Keratinocyte (primary cell): Measurements from ENCODE around the gene CREB3L1. TPM values are rescaled to one million over a fixed set of nuclear protein-coding genes. Genes with fewer than 3 reads are reported as not detected.

Experiments
- DNase-seq: peaks from one replicate; pipeline ENCODE4 v3.0.0-alpha.2; 2011; ENCODE audit warnings: low read depth, missing footprints, low spot score
- FAIRE-seq: peaks from 2 replicates; lab custom pipeline; 2011; peaks lifted over from hg19 to GRCh38; lab: Jason Lieb, UNC
- H2AFZ ChIP-seq: 2 replicates; pipeline ENCODE4 v1.6.0; 2012; ENCODE audit warnings: low read length, control low read depth, inconsistent platforms; ENCODE audit not compliant: control insufficient read depth
- H3K27ac ChIP-seq: 2 replicates; pipeline ENCODE4 v1.5.1; 2011; ENCODE audit warnings: low read length; ENCODE audit not compliant: control insufficient read depth, insufficient read depth
- H3K27me3 ChIP-seq: 3 replicates; pipeline ENCODE4 v1.6.0; 2011; ENCODE audit warnings: low read length; ENCODE audit not compliant: control insufficient read depth, insufficient read depth; ENCODE audit errors: extremely low read depth
- H3K36me3 ChIP-seq, 2 experiments: 2 replicates in 1 of 2; 3 replicates in 1 of 2; pipeline ENCODE4 v1.5.1; 2011; ENCODE audit warnings: low read length in 2 of 2, mild to moderate bottlenecking in 1 of 2; ENCODE audit not compliant: control insufficient read depth in 2 of 2, insufficient read depth in 2 of 2; ENCODE audit errors: extremely low read depth in 1 of 2
- H3K4me1 ChIP-seq: 3 replicates; pipeline ENCODE4 v1.5.1; 2011; ENCODE audit warnings: low read length; ENCODE audit not compliant: control insufficient read depth, insufficient read depth; ENCODE audit errors: extremely low read depth
- H3K4me2 ChIP-seq: 3 replicates; pipeline ENCODE4 v1.6.0; 2011; ENCODE audit warnings: low read depth, low read length; ENCODE audit not compliant: control insufficient read depth, insufficient read depth; ENCODE audit errors: extremely low read depth
- H3K4me3 ChIP-seq, 3 experiments: fragments of 200-600 bp in 1 of 3; sonication (generic) in 1 of 3; 2 replicates in 2 of 3; 3 replicates in 1 of 3; pipeline ENCODE4 v1.5.1; 2011 to 2016; ENCODE audit warnings: low read length in 3 of 3, mild to moderate bottlenecking in 3 of 3, control low read depth in 2 of 3, inconsistent platforms in 1 of 3, low read depth in 1 of 3, mixed read lengths in 1 of 3, mixed run types in 1 of 3, moderate library complexity in 1 of 3; ENCODE audit not compliant: control insufficient read depth in 2 of 3, insufficient read depth in 2 of 3; ENCODE audit errors: extremely low read depth in 1 of 3
- H3K79me2 ChIP-seq: 2 replicates; pipeline ENCODE4 v1.6.0; 2012; ENCODE audit warnings: low read length; ENCODE audit not compliant: control insufficient read depth, insufficient read depth
- H3K9ac ChIP-seq: 3 replicates; pipeline ENCODE4 v1.6.0; 2011; ENCODE audit warnings: low read length; ENCODE audit not compliant: control insufficient read depth, insufficient read depth; ENCODE audit errors: extremely low read depth
- H3K9me1 ChIP-seq: 3 replicates; pipeline ENCODE4 v1.6.0; 2011; ENCODE audit warnings: low read length; ENCODE audit not compliant: control insufficient read depth, insufficient read depth; ENCODE audit errors: extremely low read depth
- H3K9me3 ChIP-seq: 2 replicates; pipeline ENCODE4 v1.5.1; 2012; ENCODE audit warnings: low read depth, low read length; ENCODE audit not compliant: control insufficient read depth
- H4K20me1 ChIP-seq: 3 replicates; pipeline ENCODE4 v1.6.0; 2011; ENCODE audit warnings: low read length; ENCODE audit not compliant: control insufficient read depth, insufficient read depth; ENCODE audit errors: extremely low read depth
- CTCF ChIP-seq, 3 experiments: IDR thresholded peaks in 1 of 3; conservative IDR thresholded peaks in 1 of 3; optimal IDR thresholded peaks in 1 of 3; 2 replicates in 2 of 3; 3 replicates in 1 of 3; pipeline versions ENCODE3 to v1.5.1; 2011; ENCODE audit warnings: low read length in 3 of 3, mild to moderate bottlenecking in 3 of 3, moderate library complexity in 2 of 3, control low read depth in 1 of 3, inconsistent platforms in 1 of 3; ENCODE audit not compliant: insufficient read depth in 2 of 3; ENCODE audit errors: extremely low read depth in 1 of 3
- EZH2 ChIP-seq: IDR thresholded peaks from one replicate; pipeline ENCODE4 v1.6.1; 2012; ENCODE audit warnings: inconsistent platforms, mild to moderate bottlenecking, low read length, moderate library complexity
- dilution Hi-C: fragments of 300-500 bp; cut with MboI; formaldehyde crosslinking; loops from one replicate; pipeline ENCODE4 v1.7.0; 2020; ENCODE audit warnings: low sequenced_read_pairs; ENCODE audit not compliant: extremely low pct_ligation_motif_present
- polyA plus RNA-seq, 5 experiments: library from polyadenylated mRNA; depleted of rRNA in 3 of 5; stranded (reverse) in 3 of 5; stranded (forward) in 1 of 5; unstranded in 1 of 5; fragments of >200 nt; gene quantifications; 1 replicate in 1 of 5; 2 replicates in 3 of 5; 3 replicates in 1 of 5; pipeline versions ENCODE4 v1.2.1 to v1.2.3, GENCODE V29; 2011 to 2012; ENCODE audit warnings: missing spikeins in 2 of 5, low read depth in 1 of 5, low replicate concordance in 1 of 5

The CREB3L1 gene
- polyA plus RNA-seq, 1 donor (not counting 4 experiments of a cell fraction or from before 2014, with no cell fraction given): not detected

- Histone ChIP-seq H2AFZ (no peak overlapping the region), H3K27ac (no peak overlapping the region)
- no peak for TF ChIP-seq EZH2
- TF ChIP-seq CTCF (optimal IDR thresholded peaks at IDR 0.05 in 1 of 3, IDR thresholded peaks at IDR 0.05 in 1 of 3, conservative IDR thresholded peaks at IDR 0.05 in 1 of 3; ENCODE audit: extremely low read depth in 1 of 3, insufficient read depth in 2 of 3, low read length in 3 of 3): no peak
Measured at GRCh38 chr11:46306296-46306853, 28.9 kb downstream of the CREB3L1 start.

GRCh38 chr11:46307369-46307768 is 29.9 kb downstream of the CREB3L1 start:
- H3K4me1 ChIP-seq: peaks cover 6% of the 10 kb centered on the region
- no peak for TF ChIP-seq EZH2
- TF ChIP-seq CTCF (optimal IDR thresholded peaks at IDR 0.05 in 1 of 3, IDR thresholded peaks at IDR 0.05 in 1 of 3, conservative IDR thresholded peaks at IDR 0.05 in 1 of 3; ENCODE audit: extremely low read depth in 1 of 3, insufficient read depth in 2 of 3, low read length in 3 of 3): no peak
- no peaks in the 10 kb centered on the region for H3K36me3 ChIP-seq
- H3K9me3 ChIP-seq: no peaks in the 10 kb centered on the region
- FAIRE-seq: no peak
- dilution Hi-C loops: no loop called here
- H3K9ac ChIP-seq: no peak overlapping the region
- no peak overlapping the region for H3K4me3 ChIP-seq
- H2AFZ ChIP-seq: no peak overlapping the region
- no peaks in the 10 kb centered on the region for H3K27me3 ChIP-seq
- H3K79me2 ChIP-seq: no peaks in the 10 kb centered on the region
- no peak for DNase-seq
- H4K20me1 ChIP-seq: no peaks in the 10 kb centered on the region
- H3K27ac ChIP-seq: no peak overlapping the region
- no peak overlapping the region for H3K4me2 ChIP-seq
- no peaks in the 10 kb centered on the region for H3K9me1 ChIP-seq

More at GRCh38 chr11:46306296-46306853, 28.9 kb downstream of the CREB3L1 start:
- Histone ChIP-seq H3K9me3 (no peaks in the 10 kb centered on the region), H4K20me1 (no peaks in the 10 kb centered on the region), H3K9ac (no peak overlapping the region), H3K9me1 (no peaks in the 10 kb centered on the region), H3K36me3 (no peaks in the 10 kb centered on the region), H3K4me3 (no peak overlapping the region), H3K4me2 (no peak overlapping the region), H3K79me2 (no peaks in the 10 kb centered on the region), H3K27me3 (no peaks in the 10 kb centered on the region), H3K4me1 (peaks cover 6% of the 10 kb centered on the region)
- no peak for FAIRE-seq
- dilution Hi-C loops: no loop called here
- DNase-seq: no peak
